Stimulated activated naive CD8-positive, alpha-beta T cell treated with anti-CD3 and anti-CD28 coated beads, Interleukin-15, Interleukin-2, amounts not matched to agents 100 ng/mL and 50 ng/mL, for 24 hours (primary cell): ENCODE data around the gene ELL.

ENCODE experiments used
- H3K27ac Mint-ChIP-seq: one replicate; pipeline ENCODE4 v1.8.0; 2021; ENCODE audit warnings: mild to moderate bottlenecking, mixed read lengths
- H3K27me3 Mint-ChIP-seq: one replicate; pipeline ENCODE4 v1.8.0; 2021; ENCODE audit warnings: mixed read lengths
- H3K36me3 Mint-ChIP-seq: one replicate; pipeline ENCODE4 v1.8.0; 2021; ENCODE audit warnings: low read depth, mixed read lengths
- H3K4me1 Mint-ChIP-seq: one replicate; pipeline ENCODE4 v1.8.0; 2021; ENCODE audit warnings: low read depth, mixed read lengths
- H3K4me3 Mint-ChIP-seq: one replicate; pipeline ENCODE4 v1.8.0; 2021; ENCODE audit warnings: mild to moderate bottlenecking, mixed read lengths
- H3K9me3 Mint-ChIP-seq: one replicate; pipeline ENCODE4 v1.8.0; 2021; ENCODE audit warnings: mixed read lengths

ELL gene

DNA sequence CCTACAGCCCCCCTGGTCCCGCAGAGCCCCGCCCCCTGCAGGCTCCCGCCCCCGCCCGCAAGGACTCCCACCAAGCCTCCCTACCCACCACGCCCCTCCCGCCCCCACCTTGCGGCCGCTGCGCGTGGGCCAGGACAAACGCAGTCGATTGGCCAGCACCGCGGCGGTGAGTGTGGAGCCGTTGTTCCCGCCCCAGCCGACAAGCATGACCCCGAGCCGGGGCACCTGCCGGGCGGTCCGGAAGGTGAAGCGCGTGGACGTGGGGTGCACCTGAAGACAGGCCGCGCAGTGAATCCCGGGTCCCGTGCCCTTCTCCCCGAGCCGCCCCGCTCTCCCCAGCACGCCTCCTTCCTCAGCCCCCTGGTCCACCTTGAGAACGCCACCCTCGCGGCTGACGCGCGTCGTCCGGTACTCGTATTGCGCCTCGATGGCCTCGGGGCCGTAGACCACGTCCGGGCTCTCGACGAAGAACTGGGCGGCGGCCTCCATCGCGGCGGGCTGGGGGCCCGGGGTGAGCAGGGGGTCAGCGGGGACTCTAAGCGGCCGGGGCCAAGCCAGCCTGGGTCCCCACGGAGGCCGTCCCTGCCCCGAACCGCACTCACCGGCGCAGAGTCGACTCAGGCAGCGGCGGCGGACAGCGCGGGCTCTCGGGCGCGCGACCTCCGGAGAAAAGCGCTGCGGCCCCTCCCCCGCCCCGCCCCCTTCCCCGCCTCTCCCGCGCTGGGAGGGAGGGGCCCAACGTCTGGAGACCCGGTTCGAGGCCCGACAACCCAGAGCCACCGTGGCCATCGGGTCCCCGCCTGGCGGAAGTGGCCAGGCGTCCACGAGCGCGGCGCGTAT lies 84.2 kb downstream of the ELL start, which contains the start of gene ISYNA1:
Gene ISYNA1 (minus strand): TSS at position 643 of the 840 bp plus-strand sequence. CDS start 154 bp downstream, at position 489.
- Mint-ChIP-seq H3K27ac (no peak within 1 kb of the TSS), H3K4me3 (peak within 1 kb of the TSS; percentile 65), H3K4me1 (peaks cover 16% of the 10 kb centered on the region), H3K27me3 (no peaks in the 10 kb centered on the region), H3K36me3 (peaks cover 6% of the 10 kb centered on the region), H3K9me3 (peaks cover 4% of the 10 kb centered on the region)

DNA sequence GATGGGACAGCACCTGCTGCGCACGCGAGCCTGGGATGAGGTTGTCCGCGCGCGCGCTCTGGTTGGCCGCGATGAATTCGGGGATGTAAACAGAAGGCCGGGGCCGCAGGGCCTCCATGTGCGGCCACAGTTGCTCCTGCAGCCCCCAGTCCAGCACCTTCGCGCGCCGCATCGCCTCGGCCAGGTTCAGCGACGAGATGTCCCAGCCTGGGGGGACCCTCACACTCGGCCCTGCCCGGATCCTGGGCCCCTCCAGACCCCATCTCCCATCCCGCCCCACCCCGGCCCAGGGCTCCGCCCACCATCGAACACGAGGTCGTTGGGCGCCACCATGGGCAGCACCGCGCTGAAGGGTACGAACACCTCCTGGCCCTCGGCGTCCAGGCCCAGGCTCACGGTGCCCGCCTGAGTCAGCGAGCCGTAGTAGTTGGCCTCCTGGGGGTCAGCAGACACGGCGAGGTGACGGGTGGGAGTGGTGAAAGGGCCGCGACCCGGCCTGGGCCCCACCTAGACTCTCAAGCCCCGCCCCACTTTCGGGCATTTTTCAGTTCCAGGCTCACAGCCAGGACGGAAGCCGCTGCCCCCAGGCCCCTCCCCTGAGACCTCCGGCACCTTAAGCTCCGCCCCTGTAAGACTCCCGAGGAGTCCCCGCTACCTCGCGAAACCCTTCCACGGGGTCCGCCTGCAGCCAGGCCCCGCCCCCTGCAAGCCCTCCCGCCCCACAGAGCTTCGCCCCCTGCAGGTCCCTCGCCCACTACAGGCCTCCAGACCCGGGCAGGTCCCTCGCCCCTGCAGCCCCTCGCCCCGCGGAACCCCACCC lies 85.0 kb downstream of the ELL start:
- peaks cover 16% of the 10 kb centered on the region for H3K4me1 Mint-ChIP-seq
- H3K9me3 Mint-ChIP-seq: no peaks in the 10 kb centered on the region
- H3K4me3 Mint-ChIP-seq: peak overlapping the region; percentile 65
- peak overlapping the region; percentile 34 for H3K27ac Mint-ChIP-seq
- H3K27me3 Mint-ChIP-seq: no peaks in the 10 kb centered on the region
- no peaks in the 10 kb centered on the region for H3K36me3 Mint-ChIP-seq

DNA sequence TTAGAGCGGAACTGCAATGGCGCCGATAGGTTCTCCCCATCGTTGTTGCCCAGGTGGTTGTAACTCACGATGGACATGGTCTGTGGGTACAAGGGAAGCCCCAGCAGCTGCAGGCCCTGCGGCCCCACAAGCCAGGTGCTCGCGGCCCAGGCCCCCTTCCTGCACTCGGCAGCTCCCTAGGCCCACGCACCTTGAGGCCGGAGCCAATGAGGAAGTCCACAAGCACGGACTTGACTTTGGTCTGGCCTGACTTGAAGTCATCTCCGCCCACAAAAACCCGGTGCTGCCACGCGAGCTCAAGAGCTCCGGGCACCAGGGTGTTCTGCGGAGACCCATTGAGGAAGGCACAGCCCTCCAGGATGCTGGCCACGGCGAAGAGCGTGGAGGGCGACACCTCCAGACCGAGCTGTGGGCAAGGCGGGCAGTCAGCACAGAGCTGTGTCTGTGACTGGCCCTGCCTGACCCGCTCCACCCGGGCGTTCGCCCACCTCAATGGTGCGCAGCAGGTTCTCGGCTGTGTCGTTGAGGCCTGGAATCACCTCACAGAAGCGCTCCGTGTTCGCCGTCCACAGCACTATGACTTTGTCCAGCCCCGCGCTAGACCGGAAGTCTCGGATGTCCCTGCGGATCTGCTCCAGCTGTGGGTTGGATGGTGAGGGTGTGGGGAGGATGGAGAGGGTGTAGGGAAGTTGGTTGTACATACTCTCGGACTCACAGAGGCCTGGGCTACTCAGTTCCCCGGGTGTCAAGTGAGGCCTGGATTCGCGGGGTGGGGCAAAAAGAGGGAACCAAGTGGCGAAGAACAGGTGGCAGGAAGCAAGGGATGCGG lies 85.8 kb downstream of the ELL start:
- Mint-ChIP-seq H3K4me3 (peak overlapping the region; percentile 56), H3K9me3 (no peaks in the 10 kb centered on the region), H3K36me3 (no peaks in the 10 kb centered on the region), H3K27ac (peak overlapping the region; percentile 34), H3K27me3 (no peaks in the 10 kb centered on the region), H3K4me1 (peaks cover 16% of the 10 kb centered on the region)

DNA sequence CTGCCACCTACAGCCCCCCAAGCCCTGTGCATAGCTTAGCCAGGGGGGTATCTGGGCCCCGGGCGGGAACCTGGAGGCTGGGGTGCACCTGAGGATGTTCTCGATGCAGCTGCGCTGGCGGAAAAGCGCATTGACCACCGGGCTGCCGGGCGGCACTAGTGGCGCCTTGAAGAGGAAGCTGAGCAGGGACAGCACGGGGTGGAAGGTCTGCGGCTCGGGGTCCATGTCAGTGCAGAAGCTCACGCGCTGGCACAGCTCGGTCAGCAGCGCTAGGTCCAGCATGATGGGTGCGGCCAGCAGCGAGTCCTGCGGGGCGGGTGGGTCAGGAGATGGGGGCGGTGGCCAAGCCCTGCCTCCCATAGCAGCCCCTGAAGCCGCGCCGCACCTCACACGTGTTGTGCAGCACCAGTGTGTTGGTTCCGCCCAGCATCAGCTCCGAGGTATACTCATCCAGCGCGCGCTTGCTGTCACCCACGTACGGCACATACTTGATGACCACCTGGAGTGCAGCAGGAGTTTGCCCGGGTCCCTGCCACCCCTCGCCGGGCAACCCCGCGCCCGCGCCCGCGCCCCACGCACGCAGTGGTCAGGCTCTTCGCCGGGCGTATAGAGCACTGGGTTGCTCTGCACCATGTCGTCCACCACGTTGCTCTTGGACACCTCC lies 86.6 kb downstream of the ELL start:
- Mint-ChIP-seq H3K4me3 (no peak overlapping the region), H3K36me3 (no peaks in the 10 kb centered on the region), H3K27me3 (no peaks in the 10 kb centered on the region), H3K4me1 (peaks cover 18% of the 10 kb centered on the region), H3K27ac (no peak overlapping the region), H3K9me3 (no peaks in the 10 kb centered on the region)

GRCh38 chr19:18434411-18435175 lies 87.3 kb downstream of the ELL start:
- Mint-ChIP-seq H3K9me3 (no peaks in the 10 kb centered on the region), H3K27me3 (no peaks in the 10 kb centered on the region), H3K36me3 (no peaks in the 10 kb centered on the region), H3K27ac (no peak overlapping the region), H3K4me1 (peaks cover 25% of the 10 kb centered on the region), H3K4me3 (peak overlapping the region; percentile 17)

DNA sequence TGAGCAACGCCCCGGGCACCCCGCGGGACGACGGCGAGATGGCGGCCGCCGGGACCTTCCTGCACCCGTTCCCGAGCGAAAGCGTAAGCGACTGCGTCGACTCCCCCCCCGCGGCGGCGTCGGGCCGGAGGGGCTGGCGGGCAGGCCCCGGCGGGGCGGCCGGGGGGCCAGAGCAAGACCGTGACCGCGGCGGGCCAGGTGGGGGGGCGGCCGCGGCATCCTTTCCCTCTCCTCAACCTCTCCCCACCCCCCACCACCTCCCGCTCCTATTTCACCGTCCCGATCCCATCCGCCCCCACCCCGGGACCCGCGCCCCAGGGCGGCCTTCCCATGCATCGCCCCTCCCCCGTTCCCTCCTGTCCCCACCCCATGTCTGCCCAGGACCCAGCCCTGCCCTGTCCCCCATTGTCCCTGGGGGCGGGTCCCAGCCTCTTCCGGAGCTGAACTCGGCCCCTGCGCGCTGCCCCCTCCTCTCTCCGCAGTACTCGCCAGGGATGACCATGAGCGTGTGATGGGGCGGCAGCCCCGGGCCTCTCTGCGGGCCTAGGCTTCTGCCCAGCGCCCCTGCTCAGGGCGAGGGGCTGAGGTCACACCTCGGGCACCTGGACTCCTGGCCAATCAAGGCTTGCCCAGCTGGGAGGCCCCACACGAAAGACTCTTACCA lies 88.0 kb downstream of the ELL start:
- H3K4me1 Mint-ChIP-seq: peaks cover 29% of the 10 kb centered on the region
- no peaks in the 10 kb centered on the region for H3K27me3 Mint-ChIP-seq
- H3K27ac Mint-ChIP-seq: no peak overlapping the region
- H3K36me3 Mint-ChIP-seq: no peaks in the 10 kb centered on the region
- H3K9me3 Mint-ChIP-seq: no peaks in the 10 kb centered on the region
- peak overlapping the region; percentile 17 for H3K4me3 Mint-ChIP-seq

GRCh38 chr19:18433015-18433691 lies 88.7 kb downstream of the ELL start:
- H3K4me1 Mint-ChIP-seq: peaks cover 29% of the 10 kb centered on the region
- no peaks in the 10 kb centered on the region for H3K36me3 Mint-ChIP-seq
- peak overlapping the region; percentile 37 for H3K4me3 Mint-ChIP-seq
- H3K9me3 Mint-ChIP-seq: no peaks in the 10 kb centered on the region
- peak overlapping the region; percentile 40 for H3K27ac Mint-ChIP-seq
- no peaks in the 10 kb centered on the region for H3K27me3 Mint-ChIP-seq

GRCh38 chr19:18432275-18433014 lies 89.4 kb downstream of the ELL start:
- Mint-ChIP-seq H3K9me3 (no peaks in the 10 kb centered on the region), H3K27ac (peak overlapping the region; percentile 40), H3K4me1 (peaks cover 29% of the 10 kb centered on the region), H3K4me3 (peak overlapping the region; percentile 37), H3K36me3 (no peaks in the 10 kb centered on the region), H3K27me3 (no peaks in the 10 kb centered on the region)

- H3K4me1 Mint-ChIP-seq: peaks cover 29% of the 10 kb centered on the region
- no peak overlapping the region for H3K27ac Mint-ChIP-seq
- no peaks in the 10 kb centered on the region for H3K9me3 Mint-ChIP-seq
- no peaks in the 10 kb centered on the region for H3K27me3 Mint-ChIP-seq
- no peak overlapping the region for H3K4me3 Mint-ChIP-seq
- no peaks in the 10 kb centered on the region for H3K36me3 Mint-ChIP-seq
Measured at GRCh38 chr19:18431351-18432197, 90.3 kb downstream of the ELL start.

DNA sequence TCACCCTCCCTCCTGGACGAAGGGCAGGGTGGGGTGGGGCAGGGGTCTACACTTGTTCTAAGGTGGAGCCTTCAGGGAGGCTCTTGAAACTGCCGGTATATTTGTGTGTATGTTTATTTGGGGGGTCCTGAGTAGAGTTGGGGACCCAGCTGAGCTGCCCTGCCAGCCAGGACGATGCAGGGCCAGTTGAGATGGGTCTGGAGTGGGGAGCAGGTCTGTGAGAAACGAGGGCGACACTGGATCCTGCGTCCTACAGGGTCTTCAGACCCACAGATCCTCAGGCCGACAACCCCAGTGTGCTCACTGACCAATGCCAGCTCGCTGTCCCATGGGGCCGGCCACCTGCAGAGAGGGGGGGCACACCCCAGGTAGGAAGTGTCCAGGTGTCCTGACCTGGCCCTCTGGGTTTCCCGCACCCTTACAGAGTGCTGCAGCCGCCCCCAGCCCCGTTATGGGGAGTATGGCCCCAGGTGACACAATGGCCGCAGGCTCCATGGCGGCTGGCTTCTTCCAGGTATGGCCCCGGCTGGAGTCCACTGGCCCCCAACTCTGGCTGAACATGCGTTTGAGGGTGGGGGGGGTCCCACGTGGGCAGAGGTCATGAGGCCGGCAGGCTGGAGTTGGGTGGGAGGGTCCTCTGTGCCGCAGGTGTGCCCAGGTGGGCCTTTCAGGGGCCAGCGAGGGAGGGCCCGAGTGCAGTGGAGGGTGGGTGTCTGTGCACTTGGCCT lies 91.3 kb downstream of the ELL start:
- Mint-ChIP-seq H3K36me3 (no peaks in the 10 kb centered on the region), H3K9me3 (no peaks in the 10 kb centered on the region), H3K27ac (no peak overlapping the region), H3K4me1 (peaks cover 26% of the 10 kb centered on the region), H3K4me3 (peak overlapping the region; percentile 37), H3K27me3 (no peaks in the 10 kb centered on the region)

GRCh38 chr19:18429717-18430416 lies 92.0 kb downstream of the ELL start:
- Mint-ChIP-seq H3K36me3 (no peaks in the 10 kb centered on the region), H3K27ac (no peak overlapping the region), H3K4me3 (peak overlapping the region; percentile 52), H3K4me1 (peaks cover 26% of the 10 kb centered on the region), H3K27me3 (no peaks in the 10 kb centered on the region), H3K9me3 (no peaks in the 10 kb centered on the region)
